Measurements from ENCODE around the gene CERK.

GRCh38 chr22:46721501-46722085, 16.5 kb downstream of the CERK start:
- no peak for TF ChIP-seq MNT (conservative IDR thresholded peaks at IDR 0.05)
- TF ChIP-seq EP300 (IDR thresholded peaks at IDR 0.05; ENCODE audit: low read length) = no peak
- TF ChIP-seq RFX5 (IDR thresholded peaks at IDR 0.05; ENCODE audit: low read depth, low read length) = no peak
- TF ChIP-seq FOXK1 (CRISPR knock-in tag; IDR thresholded peaks at IDR 0.05; ENCODE audit: borderline replicate concordance) = no peak
- no peak for TF ChIP-seq ZBTB7A (IDR thresholded peaks at IDR 0.05; ENCODE audit: borderline replicate concordance, control insufficient read depth, low read depth, low read length)
- TF ChIP-seq CTCF (IDR thresholded peaks at IDR 0.05 in 2 of 3, conservative IDR thresholded peaks at IDR 0.05 in 1 of 3; ENCODE audit: insufficient read depth in 2 of 3, low read depth in 1 of 3, low read length in 3 of 3) = no peak
- TF ChIP-seq HNRNPK (IDR thresholded peaks at IDR 0.05; ENCODE audit: low read depth, low read length, poor library complexity, severe bottlenecking) = no peak
- no peak for TF ChIP-seq MLLT1 (IDR thresholded peaks at IDR 0.05)
- no peak for TF ChIP-seq TCF3 (CRISPR knock-in tag; IDR thresholded peaks at IDR 0.05)
- TF ChIP-seq FOXA1 (IDR thresholded peaks at IDR 0.05; ENCODE audit: borderline replicate concordance) = no peak
- TF ChIP-seq SMC3 (conservative IDR thresholded peaks at IDR 0.05; ENCODE audit: insufficient read depth, low read depth, low read length) = no peak
